GM18867 (cell line): ENCODE results near the gene RIOX2.

ENCODE experiments used
- ATAC-seq: cut with Tn5 transposase; IDR thresholded peaks from one replicate; pipeline ENCODE4 v1.9.1; 2021; ENCODE audit warnings: mild to moderate bottlenecking, moderate library complexity; ENCODE audit not compliant: unreplicated experiment

Gene RIOX2

DNA sequence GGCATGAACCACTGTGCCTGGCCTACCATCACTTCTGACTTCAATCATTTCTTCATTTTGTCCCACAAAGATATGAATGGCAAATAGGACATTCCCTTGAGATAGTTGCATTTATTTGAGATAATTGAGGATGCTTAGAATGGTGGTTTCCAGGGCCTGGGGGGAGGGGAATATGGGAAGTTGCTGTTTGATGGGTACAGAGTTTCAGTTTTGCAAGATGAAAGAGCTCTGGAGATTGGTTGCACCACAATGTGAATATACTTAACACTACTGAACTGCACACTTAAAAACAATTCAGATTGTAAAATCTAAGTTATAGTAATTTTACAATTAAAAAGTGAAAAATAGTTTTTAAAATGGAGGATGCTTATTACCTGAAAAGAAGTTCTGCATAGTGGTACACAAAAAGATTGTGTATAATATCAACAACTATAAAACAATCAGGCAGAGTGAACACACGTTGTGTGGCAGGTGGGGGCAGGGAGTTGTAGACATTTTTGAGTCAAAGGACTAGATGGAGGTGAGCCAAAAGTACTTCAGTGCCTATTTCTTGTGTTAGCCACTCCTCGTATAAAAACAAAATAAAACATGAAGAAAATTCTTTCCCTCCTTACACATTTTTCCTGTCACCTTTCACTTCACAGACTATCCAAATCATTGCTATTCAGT is 18.5 kb upstream of the RIOX2 start:
- no peak for ATAC-seq

DNA sequence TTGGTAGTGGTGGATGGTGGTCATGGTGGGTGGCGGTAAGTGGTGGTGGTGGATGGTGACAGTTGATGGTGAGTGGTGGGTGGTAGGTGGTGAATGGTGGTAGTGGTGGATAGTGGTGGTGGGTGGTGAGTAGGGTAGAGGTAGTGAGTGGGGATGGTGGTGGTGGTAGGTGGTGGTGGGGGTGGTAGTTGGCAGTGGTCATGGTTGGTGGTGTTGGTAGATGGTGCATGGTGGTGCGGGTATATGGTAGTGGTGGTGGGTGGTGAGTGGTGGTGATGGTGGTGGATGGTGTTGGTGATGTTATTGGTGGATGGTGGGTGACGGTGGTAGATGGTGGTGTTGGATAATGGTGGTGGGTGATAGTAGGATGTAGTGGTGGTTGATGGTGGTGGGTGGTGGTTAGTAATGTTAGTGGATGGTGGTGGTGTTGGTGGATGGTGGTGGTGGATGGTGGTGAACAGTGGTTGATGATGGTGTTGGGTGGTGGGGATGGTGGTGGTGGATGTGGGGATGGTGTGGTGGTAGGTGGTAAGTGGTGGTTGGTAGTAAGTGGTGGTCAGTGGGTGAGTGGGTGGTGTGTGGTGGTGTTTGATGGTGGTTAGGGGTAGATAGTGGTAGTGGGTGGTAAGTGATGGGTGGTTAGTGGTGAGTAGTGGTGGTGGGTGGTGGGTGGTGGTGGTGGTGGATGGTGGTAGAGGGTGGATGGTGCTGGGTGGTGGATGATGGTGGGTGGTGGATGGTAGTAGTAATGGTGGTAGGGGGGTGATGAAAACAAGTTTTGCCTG is 16.7 kb upstream of the RIOX2 start:
- no peak for ATAC-seq

DNA sequence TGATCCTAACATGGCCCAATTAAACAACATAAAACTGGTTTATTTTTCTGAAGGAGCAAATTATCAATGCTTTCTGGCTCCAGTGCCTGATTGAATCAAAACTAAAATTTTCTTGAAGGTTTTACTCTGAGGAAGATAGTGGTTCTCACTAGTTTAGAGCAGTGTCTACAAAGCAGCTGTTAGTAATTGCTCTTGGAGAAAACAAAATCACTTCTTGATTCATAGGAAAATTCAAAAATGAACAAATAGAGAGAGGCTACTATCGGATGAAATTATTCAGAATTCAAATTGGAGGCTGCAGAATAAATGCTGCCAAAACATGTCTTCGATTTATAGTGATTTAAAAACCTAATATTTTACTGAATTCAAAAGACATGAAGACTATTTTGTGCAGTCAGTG is 15.1 kb upstream of the RIOX2 start:
- no peak for ATAC-seq

DNA sequence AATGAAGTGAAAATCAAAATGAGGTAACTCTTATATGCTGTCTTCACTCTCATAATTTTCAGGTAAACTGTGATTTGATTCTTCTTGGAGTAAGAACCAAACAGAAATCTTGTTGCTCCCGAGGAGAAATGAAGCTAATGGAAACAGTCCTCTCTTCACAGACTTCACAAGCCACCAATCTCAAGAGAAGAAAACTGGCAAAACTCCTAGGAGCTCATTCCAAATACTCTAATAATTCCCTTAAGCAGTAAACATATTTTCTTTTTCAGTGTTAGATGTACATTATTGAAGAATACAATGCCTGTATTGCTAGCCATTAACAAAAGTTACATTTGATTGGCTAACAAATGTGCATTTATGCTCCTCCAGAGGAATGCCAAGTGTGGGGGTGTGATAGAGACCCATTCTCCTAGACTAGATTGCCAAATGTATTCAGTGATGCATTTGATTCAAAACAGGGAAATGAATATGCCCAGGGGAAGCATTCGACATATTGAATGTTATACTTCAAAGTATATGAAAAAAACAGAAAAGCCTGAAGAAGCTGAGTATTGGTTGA is 11.8 kb upstream of the RIOX2 start:
- ATAC-seq = no peak

DNA sequence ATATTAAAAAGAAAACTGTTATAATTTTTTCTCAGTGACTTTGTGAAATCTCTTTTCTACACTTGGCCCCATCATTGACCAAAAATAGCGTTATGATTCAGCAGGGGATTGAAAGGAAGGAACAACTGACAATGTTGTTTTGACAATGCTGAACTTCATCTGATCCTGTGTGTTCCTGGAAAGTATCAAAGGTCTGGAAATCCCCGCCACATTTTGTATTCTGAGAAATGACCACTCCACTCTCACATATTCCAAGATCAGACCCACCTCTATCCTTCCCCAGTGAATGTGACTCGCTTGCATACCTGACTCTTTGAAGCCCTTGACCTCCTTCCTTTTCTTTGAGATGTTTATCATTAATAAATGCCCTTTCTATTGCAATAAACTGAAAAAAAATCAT is 9.7 kb upstream of the RIOX2 start:
- ATAC-seq = no peak

DNA sequence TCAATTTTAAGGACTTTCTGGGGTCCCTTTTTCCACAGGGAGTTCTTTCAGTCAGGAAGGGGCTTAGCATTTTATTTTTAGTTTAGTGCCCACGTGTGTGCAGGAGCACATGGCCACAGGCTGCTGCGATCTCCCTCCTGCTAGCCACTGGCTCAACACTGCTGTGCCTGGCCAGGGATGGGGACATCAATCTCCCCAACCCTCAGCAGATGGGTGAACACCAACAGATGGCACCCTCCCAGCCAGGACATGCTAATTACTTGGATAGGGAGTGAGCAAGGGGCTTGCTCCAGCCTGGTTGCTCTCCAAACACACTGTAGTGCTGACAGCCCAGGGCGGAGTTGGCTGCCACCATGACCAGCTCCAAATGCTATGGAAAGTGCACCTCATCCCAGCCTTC is 7.4 kb upstream of the RIOX2 start:
- ATAC-seq = no peak

DNA sequence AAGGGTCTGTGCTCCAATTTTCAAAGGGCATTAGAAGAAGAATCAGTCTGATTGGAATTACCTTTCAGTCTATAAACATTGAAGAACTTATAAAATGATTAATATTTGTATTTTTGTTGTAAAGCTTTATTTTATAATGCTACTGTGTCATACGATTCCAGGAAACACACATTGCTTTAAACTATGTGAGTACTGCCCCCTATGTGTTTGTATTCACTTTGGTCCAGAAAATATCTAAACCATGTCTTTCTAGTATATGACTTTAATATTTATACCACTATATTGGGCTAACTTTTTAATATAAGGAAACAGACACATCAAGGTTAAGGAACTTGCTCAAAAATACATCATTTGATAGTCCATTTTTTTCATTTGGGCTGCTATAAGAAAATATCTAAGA is 3.2 kb upstream of the RIOX2 start:
- no peak for ATAC-seq

DNA sequence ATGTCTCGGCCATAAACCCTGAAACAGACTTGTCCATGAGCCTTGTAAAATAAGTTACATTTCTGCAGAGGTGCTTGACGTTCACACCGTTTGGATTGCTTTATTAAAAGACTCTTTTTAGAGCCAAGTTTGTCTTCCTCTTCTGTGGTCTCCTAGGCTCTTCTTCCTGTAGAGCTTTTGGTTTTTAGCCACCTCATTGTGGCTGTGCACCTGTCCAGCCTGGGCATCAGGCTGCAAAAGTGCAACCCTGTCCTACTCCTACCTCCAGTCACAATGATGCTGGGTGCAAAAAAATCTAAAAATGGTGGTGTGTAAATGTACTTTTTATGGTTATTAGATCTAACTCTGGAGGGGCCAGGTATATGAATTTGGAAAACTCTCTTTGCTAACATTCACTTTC is 2.8 kb upstream of the RIOX2 start:
- no peak for ATAC-seq

DNA sequence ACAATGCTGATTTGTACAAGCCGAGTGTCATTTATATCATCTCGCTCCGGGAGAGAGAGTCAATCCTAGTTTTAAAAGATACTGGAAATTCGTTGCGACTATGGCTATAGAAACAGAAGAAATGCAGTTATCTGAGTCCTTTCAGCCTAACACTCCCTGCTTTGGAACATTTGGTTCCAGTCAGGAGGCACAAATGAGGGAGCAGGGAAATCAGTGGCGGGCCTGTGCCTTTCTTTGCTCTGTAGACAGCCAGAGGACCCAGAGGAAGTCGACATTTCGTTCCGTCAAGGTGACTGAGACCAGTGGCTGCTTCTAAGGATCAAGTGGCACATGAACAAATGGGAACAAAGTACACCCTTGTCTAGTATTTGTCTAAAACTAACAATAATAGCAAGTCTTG is 745 bp upstream of the RIOX2 start:
- no peak for ATAC-seq

DNA sequence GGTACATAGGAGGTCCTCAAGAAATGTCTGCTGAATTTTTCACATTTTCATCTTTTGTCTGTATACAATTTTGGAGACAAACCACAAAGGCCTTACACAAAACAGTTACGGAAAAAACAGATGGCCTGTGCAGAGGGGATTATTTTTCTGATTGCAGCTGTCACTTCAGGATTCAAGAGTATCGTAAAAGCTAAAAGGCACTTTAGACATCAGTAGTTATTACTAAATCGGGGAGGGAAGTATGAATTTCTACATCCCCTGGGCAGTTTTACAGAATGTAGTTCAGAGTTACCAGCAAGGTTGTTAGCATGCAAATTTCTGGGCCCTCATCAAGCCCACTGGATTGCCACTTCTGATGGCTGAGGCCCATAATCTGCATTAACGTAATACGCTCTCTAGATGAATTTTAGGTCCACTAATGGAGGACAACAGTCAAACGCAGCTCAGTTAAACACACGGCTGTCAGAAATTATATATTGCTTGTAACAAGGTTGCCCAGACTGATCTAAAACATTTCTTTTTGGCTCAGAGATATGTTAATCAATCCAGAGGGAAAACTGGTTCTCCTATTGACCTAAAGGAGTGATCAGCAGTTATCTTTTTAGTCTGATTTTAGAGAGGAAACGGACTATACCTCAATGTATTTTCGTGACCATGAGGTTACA is 1.1 kb downstream of the RIOX2 start:
- ATAC-seq = no peak

DNA sequence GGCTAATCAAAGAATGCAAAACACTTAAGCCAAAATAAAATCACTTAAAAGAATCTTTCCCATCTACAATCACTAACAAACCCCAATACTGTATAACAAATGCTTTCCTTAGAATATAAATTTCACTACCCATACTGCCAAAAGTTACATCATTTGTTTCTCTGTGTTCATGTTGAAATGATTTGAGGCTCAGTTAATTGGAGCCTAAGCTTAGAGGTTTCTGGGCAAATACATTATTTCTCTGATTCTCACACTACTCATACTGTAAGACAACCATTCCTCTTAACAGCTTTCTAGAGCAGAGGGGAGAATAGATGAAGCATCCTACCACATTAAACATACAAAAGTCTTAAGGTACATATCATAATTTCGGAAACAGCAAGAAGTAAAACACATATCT is 2.1 kb downstream of the RIOX2 start:
- ATAC-seq = no peak

DNA sequence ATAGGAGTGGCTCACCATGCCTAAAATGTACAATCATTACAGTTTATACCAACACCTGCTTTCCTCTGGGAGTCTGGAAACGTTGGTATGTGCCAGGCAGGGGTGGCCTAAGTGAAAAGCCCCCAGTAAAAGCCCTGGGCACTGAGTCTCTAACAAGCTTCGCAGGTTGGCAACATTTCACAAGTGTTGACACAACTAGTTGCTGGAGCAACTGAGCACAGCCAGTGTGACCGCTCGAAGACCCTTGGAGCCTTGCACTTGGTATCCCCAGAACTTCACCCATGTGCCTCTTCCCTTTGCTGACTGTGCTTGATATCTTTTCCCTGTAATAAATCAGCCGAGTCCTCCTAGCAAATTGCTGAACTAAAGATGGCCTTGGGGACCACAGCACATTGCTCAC is 2.7 kb downstream of the RIOX2 start:
- no peak for ATAC-seq

DNA sequence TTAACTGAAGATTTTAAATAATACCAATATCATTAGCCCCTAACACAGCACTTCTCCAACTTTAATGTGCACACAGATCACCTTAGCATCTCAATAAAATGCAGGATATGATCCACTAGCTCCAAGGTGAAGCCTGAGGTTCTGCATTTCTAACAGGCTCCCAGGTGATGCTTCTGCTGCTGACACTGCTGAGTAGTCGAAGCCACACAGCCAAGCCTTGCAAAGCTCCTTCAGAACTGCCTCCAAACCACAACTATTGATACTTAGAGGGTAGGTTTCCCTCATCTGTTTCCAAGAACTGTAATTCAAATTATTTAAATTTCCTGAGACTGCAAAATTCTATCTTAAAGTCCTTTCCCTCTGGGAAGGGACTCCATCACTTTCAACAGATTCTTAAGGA is 3.9 kb downstream of the RIOX2 start:
- no peak for ATAC-seq

DNA sequence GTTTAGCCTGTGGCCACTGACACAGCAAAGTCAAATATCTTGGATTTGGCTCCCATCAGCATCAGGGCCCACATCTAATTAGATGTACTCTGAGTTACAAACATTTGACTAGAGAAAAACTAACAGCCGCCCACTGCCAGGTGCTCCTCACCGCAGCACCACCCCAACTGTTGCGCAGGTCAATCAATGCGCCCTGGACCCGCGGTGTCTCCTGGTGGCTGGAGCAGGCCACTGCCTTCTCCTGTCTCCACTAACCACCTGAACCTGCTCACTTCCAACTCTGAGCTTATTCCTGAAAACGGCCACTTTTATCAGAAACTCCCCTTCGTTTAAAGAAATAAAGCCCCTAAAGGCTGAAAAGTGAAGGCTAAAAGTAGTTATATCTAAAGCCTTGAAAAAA is 4.3 kb downstream of the RIOX2 start:
- ATAC-seq = no peak

DNA sequence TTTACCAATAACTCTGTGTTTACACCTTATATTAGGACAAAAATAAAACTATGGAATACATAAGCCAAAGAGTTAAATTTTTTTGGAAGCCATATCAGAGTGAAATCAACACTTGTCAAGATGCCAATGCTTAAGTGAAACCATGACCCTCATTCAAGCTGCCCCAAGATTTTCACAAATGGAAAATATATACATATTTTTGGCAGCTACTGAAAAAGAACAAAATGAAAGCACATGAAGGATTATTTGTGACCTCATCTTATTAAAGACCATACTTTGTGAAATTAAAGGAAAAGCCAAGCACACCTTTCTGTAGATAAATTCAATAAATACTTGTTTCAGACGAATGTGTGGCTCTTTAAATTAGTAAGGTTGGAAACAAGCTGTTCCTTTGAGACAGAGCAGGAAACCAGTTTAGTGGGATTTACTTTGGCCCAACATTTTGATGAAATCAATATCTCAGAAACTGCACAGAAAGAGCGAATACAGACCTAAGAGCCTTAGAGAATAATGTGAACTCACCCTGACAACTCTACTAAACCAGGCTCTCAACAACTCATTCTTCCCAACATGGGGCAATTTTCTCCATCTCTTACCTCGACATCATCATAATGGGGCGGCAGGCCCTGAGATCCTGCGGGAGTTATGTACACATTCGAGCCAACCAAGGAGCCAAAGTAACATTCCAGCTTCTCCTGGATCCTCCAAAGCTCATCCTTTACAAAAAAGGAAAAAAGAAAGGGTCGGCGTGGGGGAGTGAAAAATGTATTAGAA is 11.1 kb downstream of the RIOX2 start:
- ATAC-seq = no peak

DNA sequence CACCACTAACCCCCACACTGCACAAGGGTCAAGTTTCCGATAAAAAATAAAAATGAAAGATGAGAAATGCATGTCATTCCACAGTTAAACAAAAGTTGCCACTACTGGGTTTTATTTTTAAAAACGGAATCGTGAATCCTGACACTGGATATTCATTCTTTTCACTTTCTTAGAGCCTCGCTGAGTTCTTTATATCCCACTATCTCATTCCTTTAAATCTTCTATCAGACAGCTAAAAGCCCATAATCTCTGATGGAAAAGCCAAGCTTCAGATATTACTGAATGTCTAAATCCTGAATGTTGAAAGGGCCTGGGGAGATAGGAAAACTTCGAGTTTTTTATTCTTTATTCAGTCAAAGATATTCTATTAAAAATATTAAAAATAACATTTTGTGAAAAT is 11.7 kb downstream of the RIOX2 start:
- no peak for ATAC-seq

DNA sequence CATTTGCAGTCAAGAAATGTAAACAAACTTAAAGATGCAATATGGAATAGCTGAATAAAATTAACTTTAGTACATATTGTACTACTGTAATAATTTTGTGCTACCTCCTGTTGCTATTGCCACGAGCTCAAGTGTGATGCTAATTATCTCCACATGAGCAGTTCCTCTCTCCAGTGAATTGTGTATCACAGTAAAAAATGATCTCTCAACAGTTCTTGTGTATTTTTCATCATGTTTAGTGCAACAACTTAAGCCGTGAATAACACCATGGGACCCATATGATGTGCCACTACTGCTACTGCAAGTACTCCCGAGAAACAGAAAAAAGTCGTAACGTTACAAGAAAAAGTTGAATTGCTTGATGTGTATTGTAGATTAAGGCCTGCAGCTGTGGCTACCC is 12.4 kb downstream of the RIOX2 start:
- no peak for ATAC-seq

DNA sequence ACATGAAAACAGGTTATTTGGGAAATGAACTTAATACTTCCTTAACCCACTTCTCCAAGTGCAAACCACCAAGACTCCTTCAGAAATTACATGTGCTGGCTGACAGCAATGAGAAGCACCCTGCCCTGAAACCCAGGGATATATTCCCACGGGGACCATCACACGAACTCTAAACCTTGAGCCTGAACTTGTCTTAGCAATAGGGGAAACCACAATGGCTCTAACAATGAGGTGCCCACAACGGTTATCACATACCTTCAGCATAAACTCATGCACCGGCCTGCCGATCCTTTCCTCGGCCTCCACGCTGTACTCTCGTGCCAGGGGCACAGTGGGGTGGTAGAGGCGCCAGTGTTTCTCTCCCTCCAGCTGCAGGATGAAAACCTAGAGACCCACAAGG is 13.4 kb downstream of the RIOX2 start:
- no peak for ATAC-seq

DNA sequence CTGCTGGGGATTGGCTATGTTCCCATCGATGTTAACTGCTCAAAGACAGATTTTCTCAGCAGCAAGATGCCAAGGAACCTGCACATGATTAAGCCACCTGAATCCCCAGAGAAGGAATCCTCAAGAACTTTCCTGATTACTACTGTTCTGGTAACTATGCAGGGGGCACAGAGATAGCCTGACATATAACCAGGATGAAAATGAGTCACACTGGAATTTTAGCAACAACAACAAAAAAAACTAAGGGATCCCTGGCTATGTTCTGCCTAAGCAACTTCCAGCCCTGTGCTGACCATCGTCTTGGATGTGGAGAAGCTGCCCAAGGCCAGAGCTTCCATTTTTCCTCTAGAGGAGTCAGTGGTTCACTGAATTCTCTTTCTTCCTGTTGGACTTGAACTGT is 13.8 kb downstream of the RIOX2 start:
- no peak for ATAC-seq

DNA sequence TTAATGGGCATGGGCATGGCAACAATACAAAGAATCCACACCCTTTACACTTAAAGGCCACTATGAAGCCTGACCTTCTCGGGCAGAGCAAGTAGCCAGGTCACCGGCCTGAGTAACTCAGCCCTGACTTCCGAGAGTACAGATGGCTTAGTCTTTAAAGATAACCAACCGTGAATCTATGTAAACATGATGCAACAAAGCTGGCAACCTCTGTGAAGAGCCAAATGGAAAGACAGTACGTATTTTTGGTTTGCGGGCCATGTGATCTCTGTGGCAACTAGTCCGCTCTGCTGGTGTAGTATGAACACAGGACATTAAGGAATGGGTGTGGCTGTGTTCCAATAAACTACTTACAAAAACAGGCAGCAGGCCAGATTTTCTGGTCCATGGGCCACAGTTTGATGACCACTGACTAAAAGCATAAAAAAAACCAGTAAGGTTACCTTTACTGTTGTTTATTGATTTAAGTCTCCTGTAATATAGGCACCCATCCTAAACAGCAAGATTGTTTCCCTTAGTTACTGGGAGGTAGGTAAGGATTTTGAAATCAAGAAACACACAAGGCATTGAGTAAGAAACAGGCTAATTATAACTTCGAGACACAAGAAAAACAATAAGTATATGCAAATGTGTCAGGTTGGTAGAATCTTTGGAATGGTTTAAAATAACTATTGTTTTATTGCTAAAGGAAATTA is 14.5 kb downstream of the RIOX2 start:
- no peak for ATAC-seq

DNA sequence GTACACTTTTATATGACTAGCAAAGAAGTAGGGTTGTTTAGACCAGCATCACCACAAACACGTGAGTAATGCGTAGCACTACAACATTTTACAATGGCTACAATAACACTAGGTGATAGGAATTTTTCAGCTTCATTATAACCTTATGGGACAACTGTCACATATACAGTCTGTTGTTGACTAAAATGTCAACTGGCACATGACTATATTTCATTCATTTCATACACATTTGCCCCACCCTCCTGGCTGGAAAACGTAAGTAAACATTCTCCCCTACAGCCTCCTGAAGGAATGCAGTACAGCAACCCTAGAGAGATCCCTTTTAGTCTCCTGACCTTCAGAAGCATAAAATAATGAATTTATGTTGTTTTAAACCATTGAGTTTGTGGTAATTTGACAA is 16.2 kb downstream of the RIOX2 start:
- ATAC-seq = no peak
